ENCODE measurements around the gene LIPN. TPM values are rescaled to one million over a fixed set of nuclear protein-coding genes. Genes with fewer than 3 reads are reported as not detected.

LIPN gene
- total and polyA plus RNA-seq, 2 of the 8 experiments (the other 6 are each of a cell fraction or from before 2014, with no cell fraction given) = not detected

- TF ChIP-seq NANOG (IDR thresholded peaks at IDR 0.05; ENCODE audit: insufficient read depth, low read depth, low read length, poor library complexity, severe bottlenecking) = no peak
- no peak for TF ChIP-seq SIN3A (conservative IDR thresholded peaks at IDR 0.05 in 1 of 2, IDR thresholded peaks at IDR 0.05 in 1 of 2; ENCODE audit: low read depth in 1 of 2, low read length in 2 of 2)
- TF ChIP-seq ASH2L (IDR thresholded peaks at IDR 0.05; ENCODE audit: low read length) = no peak
- no peak for TF ChIP-seq RNF2 (IDR thresholded peaks at IDR 0.05; ENCODE audit: borderline replicate concordance, low read depth, low read length, missing control alignments, poor library complexity, severe bottlenecking)
- TF ChIP-seq RXRA (IDR thresholded peaks at IDR 0.05; ENCODE audit: insufficient read depth, low read depth, low read length) = no peak
- TF ChIP-seq EGR1 (IDR thresholded peaks at IDR 0.05; ENCODE audit: borderline replicate concordance, low read depth, low read length) = no peak
Observed at GRCh38 chr10:88827671-88828070, 67.9 kb downstream of the LIPN start (continued).
